ENCODE measurements around the gene RAD51D.
"Not testable (repeated sequence)": the region's sequence is repeated elsewhere in the genome, so short reads cannot be mapped to it uniquely, and the experiment has no call there.

The RAD51D gene

GRCh38 chr17:35051579-35052240 lies 68.0 kb downstream of the RAD51D start:
- H3K27ac ChIP-seq: no peak overlapping the region
- TF ChIP-seq ZFX (IDR thresholded peaks at IDR 0.05) (no peak), CTCF (conservative IDR thresholded peaks at IDR 0.05) (no peak)

- no peak for TF ChIP-seq ZFX (IDR thresholded peaks at IDR 0.05)
- H3K27ac ChIP-seq: no peak overlapping the region
Observed at GRCh38 chr17:35051183-35051578, 68.5 kb downstream of the RAD51D start.

- TF ChIP-seq CTCF (conservative IDR thresholded peaks at IDR 0.05): no peak
- no peak for TF ChIP-seq ZFX (IDR thresholded peaks at IDR 0.05)
- no peak overlapping the region for H3K27ac ChIP-seq
Observed at GRCh38 chr17:35050170-35050569, 69.5 kb downstream of the RAD51D start.

DNA sequence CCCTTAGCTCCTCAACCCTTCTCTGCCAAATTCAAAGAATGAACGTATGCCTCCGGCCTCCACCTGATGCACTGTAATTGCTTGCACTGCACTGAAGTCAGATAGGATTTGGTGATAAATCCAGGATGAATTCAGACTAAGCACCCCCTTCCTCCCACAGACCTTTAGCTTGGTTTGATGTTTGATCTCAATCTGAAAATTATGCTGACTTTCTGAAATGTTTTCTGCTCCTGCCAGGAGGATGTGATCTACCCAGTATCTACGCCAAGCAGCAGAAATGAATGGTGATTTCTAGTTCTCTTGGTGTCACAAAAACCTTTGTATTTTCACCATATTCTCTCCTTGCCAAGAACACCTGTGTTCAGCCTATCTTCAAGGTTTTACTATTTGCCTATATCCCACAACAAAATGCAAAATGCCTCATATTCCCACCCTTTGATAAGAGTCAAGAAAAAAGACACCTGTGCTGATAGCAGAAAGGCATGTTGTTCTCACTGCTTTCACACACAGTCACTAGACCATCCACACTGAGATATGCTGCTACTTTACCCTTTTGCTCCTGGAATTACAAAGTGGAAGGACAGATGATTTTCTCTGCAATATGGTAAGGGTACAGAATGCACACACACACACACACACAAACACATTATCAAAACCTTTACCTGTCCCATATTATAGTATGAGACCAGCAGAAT lies 70.8 kb downstream of the RAD51D start:
- no peak for TF ChIP-seq CTCF (conservative IDR thresholded peaks at IDR 0.05)
- no peak for TF ChIP-seq ZFX (IDR thresholded peaks at IDR 0.05)
- H3K27ac ChIP-seq: no peak overlapping the region

DNA sequence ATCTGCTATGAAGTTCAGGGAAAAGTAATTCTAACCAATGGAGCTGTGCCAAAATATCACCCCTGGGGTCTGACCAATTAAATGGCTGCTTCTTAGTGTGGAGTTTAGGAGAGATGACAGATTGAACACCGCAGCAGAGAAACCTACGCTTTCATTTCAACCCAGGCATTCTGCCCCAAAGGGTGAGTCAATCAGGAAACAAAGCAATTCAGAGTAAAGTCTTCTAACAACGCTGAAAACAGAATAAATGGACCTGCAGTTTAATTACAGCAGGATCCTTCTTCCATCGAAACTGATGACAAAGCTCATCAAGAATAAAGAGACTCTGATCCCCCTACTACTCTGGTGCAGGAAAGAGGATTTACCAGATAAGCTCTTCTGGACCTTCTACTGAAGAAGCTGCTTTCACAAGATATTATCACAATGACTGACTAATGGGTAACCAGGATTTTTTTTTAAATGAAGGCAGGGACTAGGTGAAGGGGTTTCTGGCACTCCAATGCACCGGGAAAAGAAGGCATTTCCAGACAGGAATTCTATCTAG lies 72.8 kb downstream of the RAD51D start:
- no peak overlapping the region for H3K27ac ChIP-seq
- TF ChIP-seq ZFX (IDR thresholded peaks at IDR 0.05): no peak
- no peak for TF ChIP-seq CTCF (conservative IDR thresholded peaks at IDR 0.05)

DNA sequence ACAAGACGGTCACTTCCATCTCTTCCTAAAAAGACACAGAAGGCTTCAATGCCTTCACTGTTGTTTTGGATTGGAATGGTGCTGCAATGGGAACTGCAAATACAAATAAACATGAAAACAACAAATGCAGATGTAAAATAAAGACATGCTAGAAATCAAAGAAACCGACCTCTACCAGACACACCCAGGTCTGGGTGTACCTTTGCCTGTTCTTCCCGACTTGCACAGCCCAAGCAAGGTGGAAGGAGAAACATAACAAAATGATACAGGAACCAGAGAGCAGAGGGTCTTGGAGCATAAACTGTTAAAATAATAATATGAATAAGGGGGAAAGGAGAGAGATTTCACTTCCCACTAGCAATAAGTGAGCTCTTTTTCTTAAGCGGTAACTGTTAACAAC lies 73.4 kb downstream of the RAD51D start:
- no peak overlapping the region for H3K27ac ChIP-seq
- no peak for TF ChIP-seq ZFX (IDR thresholded peaks at IDR 0.05)

DNA sequence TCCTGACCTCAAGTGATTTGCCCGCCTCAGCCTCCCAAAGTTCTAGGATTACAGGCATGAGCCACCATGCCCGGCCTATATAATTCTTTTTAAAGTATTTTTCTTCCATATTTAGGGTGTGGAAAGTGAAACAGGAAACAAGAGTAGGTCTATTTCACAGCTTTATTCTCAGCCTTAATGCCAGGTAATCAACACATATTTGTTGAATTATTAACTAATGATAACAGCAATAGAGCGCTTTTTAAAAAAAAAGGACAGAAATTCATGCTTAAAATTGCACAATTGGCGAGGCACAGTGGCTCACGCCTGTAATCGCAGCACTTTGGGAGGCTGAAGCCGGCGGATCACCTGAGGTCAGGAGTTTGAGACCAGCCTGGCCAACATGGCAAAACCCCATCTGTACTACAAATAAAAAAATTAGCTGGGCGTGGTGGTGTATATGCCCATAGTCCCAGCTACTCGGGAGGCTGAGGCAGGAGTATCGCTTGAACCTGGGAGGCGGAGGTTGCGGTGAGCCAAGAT lies 74.1 kb downstream of the RAD51D start:
- H3K27ac ChIP-seq: not testable (repeated sequence)

DNA sequence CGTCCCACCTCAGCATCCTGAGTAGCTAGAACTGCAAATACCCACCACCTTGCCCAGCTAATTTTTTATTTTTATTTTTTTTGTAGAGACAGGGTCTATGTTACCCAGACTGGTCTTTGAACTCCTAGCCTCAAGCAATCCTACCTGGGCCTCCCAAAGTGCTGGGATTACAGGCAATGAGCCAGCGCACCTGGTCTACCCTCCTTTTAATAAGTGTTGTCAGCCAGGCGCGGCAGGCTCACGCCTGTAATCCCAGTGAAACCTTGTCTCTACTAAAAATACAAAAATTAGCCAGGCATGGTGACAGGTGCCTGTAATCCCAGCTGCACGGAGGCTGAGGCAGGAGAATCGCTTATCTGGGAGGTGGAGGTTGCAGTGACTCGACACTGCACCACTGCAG lies 75.5 kb downstream of the RAD51D start:
- no peak for TF ChIP-seq CTCF (conservative IDR thresholded peaks at IDR 0.05)
- no peak for TF ChIP-seq ZFX (IDR thresholded peaks at IDR 0.05)
- no peak overlapping the region for H3K27ac ChIP-seq
